GM19035 (cell line): Measurements from ENCODE around the gene ZFPM1.
"Not testable (repeated sequence)": the region's sequence is repeated elsewhere in the genome, so short reads cannot be mapped to it uniquely, and the experiment has no call there.

ENCODE experiments used
- ATAC-seq: cut with Tn5 transposase; IDR thresholded peaks from one replicate; pipeline ENCODE4 v1.9.1; 2021; ENCODE audit not compliant: unreplicated experiment

The ZFPM1 gene

GRCh38 chr16:88510091-88510994 lies 57.3 kb downstream of the ZFPM1 start:
- no peak for ATAC-seq

GRCh38 chr16:88511060-88511459 lies 58.0 kb downstream of the ZFPM1 start:
- ATAC-seq, result no peak

DNA sequence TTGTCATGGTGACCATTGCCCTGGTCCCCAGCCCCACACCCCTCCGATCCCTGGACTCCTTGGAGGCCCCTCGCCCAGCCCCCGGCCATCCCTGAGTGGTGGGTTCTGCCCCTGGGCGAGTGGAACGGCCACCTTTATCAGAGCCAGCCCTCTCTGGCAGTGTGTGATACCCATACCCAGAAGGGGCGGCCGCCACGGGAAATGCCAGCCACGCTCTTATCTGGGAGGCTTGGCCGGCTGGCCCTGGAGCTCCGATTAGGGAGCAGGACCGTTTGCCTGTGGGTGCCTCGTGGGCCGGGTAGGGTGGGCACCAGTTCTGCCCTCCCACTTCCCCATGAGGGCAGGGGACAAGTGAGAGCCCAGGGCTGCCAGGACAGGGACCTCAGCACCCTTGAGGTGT lies 58.8 kb downstream of the ZFPM1 start:
- no peak for ATAC-seq

GRCh38 chr16:88512728-88513696 lies 59.9 kb downstream of the ZFPM1 start:
- ATAC-seq, result no peak

DNA sequence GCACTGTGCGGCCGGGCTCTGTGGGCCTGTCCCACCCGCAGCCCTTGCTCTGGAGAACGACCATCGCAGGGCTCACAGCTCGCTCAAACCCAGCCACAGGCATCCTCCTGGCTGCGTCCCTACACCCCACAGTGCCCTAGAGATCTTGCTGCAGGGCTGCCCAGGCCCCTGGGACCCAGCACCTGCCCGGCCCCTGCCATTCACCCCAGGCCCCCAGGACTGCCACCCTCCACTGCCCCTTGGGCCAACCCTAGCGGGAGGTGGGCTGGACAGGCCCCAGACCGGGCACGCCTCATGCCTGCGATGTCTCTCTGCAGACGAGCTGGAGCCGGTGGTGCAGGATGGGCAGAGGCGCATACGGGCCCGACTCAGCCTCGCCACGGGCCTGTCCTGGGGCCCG lies 61.0 kb downstream of the ZFPM1 start:
- ATAC-seq, result no peak

DNA sequence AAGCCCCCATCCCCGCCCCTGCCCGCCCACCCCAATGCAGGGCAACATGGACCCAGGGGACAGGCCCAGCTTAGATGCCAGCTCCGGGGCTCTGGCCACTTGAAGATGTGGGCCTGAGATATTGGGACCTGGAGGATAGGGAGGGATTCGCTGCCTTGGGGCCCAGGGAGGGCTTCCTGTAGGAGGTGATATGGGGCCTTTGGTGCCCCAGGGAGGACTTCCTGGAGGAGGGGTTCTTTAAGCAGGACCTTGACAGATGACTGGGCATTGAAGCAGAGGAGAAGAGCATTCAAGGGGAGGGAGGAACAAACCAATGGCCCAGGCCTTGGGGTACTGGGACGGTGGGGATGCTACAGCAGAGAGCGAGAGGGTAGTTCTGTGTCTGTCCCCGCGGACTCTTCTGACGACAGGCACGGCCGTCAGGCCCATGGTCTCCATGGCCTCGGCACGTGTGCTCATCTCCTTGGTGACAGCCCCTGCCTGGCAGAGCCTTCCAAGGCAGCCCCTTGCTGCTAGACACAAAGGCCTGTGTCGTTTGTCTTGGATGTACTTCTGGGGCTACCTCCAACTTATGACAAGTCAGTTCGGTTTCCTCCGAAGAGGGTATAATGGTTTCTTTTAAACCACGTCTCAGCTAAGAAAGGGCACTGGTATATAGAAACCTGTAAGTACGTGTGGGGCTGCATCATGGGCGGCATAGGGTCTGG lies 61.6 kb downstream of the ZFPM1 start:
- no peak for ATAC-seq

DNA sequence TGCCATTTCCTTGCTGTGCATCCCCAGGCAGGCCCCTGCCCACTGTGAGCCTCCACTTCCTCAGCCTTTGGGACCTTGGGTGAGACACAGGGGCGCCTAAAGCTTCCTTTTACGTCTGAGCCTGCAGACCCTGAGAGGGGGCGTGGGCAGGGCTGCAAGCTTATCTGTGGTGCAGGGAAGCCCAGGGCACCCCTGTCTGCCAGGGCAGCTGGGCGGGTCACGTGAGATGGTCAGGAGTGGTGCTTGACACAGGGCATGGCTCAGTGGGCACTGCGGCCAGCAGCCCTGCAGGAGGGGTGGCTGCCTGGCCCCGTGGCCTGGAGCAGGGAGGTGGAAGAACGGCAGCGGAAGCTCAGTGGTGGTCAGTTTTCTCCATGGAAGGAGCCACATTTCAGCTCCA lies 62.3 kb downstream of the ZFPM1 start:
- ATAC-seq, result no peak

DNA sequence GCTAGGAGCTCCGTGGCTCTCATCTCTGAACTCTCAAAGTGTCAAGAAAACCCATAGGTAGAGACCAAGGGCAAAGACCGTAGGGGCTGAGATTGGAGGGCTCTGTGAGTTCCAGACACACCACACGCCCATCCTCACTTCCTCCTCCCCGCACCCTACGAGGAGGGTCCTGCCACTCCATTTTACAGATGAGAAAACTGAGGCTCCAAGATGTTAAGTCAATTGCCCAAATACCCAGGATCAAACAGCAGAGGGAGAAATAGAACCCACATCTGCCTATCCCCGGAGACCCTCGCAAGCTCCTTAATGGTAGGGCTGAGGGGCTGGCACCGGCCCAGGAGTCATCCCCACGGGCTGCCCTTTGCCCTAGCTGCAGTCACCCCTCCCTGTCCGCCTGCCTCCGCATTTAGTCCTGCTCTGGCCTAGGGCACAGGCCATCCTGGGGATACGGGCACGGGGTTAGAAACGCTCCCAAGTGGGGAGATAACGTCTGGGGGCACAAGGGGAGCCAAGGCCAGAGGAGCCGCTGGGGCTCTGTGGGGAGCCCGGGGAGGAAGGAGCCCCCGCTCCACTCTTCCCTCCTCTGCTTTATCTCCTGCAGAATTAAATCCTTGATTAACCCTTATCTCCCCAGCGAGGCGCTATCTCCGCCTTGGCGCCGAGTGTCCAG lies 63.0 kb downstream of the ZFPM1 start:
- ATAC-seq, result no peak

DNA sequence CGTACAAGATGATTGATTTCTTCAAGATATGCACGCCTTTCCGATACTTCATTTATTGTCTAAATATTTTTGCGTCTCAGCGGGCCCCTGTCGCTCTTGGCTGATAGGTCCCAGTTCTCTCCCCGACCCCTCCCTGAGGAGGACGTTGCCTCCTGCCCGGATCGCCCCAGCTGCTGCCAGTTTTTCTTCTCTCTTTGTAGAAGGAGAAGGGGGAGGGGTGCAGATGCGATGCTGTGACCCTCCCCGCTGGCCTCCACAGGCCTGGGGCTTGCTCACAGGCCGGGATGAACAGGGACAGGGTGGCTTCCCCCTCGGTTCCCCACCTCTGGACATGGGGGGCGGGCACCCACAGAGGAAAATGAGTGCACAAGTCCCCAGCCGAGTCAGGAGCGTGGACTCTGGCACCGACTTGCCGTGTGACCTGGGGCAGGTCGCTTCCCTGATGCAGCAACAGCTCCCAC lies 63.6 kb downstream of the ZFPM1 start:
- ATAC-seq, result no peak

GRCh38 chr16:88517208-88517774 lies 64.2 kb downstream of the ZFPM1 start:
- not testable (repeated sequence) for ATAC-seq

GRCh38 chr16:88518411-88519111 lies 65.5 kb downstream of the ZFPM1 start:
- not testable (repeated sequence) for ATAC-seq

GRCh38 chr16:88519240-88519639 lies 66.2 kb downstream of the ZFPM1 start:
- no peak for ATAC-seq

DNA sequence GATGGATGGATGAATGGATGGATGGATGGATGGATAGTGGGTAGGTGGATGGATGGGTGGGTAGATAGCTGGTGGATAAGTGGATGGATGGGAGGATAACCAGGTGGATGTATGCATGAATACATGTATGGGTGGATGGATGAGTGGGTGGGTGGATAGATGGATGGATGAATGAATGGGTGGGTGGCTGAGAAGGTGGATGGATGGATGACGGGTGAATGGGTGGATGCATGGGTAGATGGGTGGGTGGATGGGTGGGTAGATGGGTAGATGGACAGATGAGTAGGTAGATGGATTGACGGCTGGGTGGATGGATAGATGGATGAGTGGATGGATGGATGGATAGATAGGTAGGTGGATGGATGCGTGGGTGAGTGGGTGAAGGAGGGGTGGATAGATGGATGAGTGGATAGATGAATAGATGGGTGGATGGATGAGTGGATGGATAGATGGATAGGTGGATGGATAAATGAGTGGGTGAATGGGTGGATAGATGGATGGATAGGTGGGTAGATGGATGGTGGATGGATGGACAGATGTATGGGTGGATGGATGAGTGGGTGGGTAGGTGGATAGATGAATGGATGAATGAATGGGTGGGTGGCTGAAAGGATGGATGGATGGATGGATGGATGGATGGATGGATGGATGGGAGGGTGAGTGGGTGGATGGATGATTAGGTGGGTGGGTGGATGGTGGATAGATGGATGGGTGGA lies 67.0 kb downstream of the ZFPM1 start:
- no peak for ATAC-seq

DNA sequence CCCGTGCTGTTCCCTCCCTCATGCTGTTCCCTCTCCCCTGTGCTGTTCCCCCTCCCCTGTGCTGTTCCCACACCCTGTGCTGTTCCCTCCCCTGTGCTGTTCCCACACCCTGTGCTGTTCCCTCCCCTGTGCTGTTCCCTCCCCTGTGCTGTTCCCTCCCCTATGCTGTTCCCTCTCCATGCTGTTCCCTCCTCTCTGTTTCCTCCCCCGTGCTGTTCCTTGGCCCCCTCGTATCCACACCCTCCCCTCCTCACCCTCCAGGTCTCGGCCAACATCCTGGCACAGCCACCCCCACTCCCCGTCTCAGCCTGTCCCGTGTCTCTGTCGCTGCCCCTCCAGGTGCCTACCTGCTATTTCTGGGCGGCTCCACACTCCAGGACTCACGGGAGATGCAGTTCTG lies 68.6 kb downstream of the ZFPM1 start:
- no peak for ATAC-seq

GRCh38 chr16:88522276-88522949 lies 69.3 kb downstream of the ZFPM1 start:
- ATAC-seq, result no peak

DNA sequence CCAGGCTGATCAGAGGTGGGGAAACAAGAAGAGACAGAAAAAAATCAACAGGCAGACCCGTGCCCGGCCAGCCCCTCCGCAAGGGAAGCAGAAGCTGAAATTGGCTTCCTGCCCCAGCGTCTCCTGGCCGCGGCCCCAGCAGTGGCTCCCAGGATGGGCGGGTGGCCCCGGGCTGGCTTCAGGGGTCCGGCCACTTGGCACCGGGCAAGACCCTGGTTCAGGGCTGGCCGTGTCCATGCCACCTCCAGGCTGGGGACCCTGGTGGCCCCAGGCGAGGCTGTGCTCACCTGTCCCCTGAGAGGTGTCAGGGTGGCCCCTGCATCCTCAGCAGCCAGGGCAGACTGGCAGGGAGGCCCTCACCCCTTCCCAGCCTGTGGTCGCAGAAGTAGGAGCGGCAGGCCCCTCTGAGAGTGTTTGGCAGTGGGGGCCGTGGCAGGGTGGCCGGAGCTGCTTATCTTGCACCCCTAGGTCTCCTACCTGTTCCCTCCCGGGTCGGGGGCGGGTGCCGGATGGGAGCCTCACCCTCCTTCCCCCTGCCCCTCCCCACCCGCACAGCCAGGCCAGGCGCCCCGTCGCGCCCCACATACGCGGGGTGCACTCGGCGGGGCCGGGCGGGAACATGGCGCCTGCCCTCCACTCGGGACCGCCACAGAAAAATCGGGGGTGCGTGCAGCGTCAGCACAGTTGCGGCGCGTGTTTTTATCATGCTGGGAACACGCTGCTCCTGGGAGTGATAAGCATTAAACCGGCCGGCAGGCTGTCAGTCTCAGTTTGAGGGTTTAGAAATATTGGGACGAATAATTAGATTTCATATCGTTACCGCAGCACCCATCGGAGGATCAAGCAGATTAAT lies 70.5 kb downstream of the ZFPM1 start:
- no peak for ATAC-seq

- no peak for ATAC-seq
Measured at GRCh38 chr16:88524274-88524972, 71.3 kb downstream of the ZFPM1 start.
